ENCODE results near the gene JARID2. TPM values are rescaled to one million over a fixed set of nuclear protein-coding genes. Genes with fewer than 3 reads are reported as not detected.

JARID2 gene
- total RNA-seq, 1 experiment from 2014 or later = 21.0 TPM

DNA sequence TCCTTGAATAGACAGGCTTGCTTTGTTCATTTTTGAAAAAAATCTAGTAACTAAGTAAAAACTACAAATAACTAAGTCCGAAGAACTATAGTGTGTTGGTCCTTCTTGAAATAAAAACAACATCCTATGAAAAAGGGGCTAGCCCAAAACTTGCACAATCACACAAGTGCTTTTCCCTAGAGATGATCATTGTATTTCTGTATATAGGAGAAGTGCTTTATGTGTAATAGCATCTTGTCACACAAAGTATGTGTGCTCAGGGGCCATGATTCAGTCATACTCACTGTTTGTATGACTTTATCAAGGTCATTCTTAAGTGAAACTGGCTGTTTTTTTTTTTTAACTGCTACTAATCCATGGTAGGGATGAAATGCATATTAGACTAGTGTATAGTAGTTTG lies 237.2 kb downstream of the JARID2 start:
- ChIA-PET CTCF (interaction anchor here (0.6 kb wide), 1 partner anchor 698 kb away, joined by 3 read pairs; no protein-coding TSS in a partner anchor), POLR2A (no interaction called here)
- no peaks in the 10 kb centered on the region for H3K27me3 Mint-ChIP-seq (ENCODE audit: insufficient read depth, unreplicated experiment)
- no peak overlapping the region for H3K27ac Mint-ChIP-seq (ENCODE audit: low read depth, unreplicated experiment)
- TF ChIP-seq CTCF (IDR thresholded peaks at IDR 0.05; ENCODE audit: unreplicated experiment) = no peak
- H3K36me3 Mint-ChIP-seq (ENCODE audit: insufficient read depth, unreplicated experiment) = peaks cover 11% of the 10 kb centered on the region
- BruUV-seq (replicated peaks) = no TSS peak
- no peaks in the 10 kb centered on the region for H3K9me3 Mint-ChIP-seq (ENCODE audit: unreplicated experiment)
- no peak overlapping the region for H3K4me3 Mint-ChIP-seq (ENCODE audit: unreplicated experiment)
- H3K4me1 Mint-ChIP-seq (ENCODE audit: insufficient read depth, unreplicated experiment) = peaks cover 28% of the 10 kb centered on the region
- intact Hi-C loops (cut with micrococcal nuclease) = no loop called here
- no peak for DNase-seq (ENCODE audit: unreplicated experiment)

DNA sequence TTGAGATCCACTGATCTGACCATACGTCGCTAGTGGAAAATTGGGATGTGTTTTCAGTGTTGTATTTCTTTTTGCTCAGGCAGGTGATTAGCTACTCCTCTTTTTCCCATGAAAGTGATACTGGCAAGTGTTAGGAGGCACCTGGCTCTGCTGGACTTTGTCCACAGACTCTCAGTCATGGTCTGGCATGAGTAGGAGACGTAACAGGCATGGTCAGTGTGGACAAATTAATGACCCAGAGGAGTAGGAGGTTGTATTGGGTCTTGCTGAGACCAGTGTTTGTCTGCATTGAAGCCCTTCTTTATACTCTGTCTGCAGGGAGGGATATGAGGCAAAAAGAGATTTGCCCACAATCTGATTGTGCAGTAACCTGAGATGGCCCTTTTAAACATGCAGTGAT lies 238.3 kb downstream of the JARID2 start:
- Mint-ChIP-seq H3K4me3 (ENCODE audit: unreplicated experiment) (no peak overlapping the region), H3K27ac (ENCODE audit: low read depth, unreplicated experiment) (no peak overlapping the region), H3K9me3 (ENCODE audit: unreplicated experiment) (no peaks in the 10 kb centered on the region), H3K36me3 (ENCODE audit: insufficient read depth, unreplicated experiment) (peaks cover 21% of the 10 kb centered on the region), H3K27me3 (ENCODE audit: insufficient read depth, unreplicated experiment) (no peaks in the 10 kb centered on the region), H3K4me1 (ENCODE audit: insufficient read depth, unreplicated experiment) (peaks cover 28% of the 10 kb centered on the region)
- intact Hi-C loops (cut with micrococcal nuclease) = no loop called here
- CTCF ChIA-PET = interaction anchor here (1.1 kb wide), 1 partner anchor 139 kb away, joined by 3 read pairs; no protein-coding TSS in a partner anchor
- POLR2A ChIA-PET = no interaction called here
- TF ChIP-seq CTCF (IDR thresholded peaks at IDR 0.05; ENCODE audit: unreplicated experiment) = no peak
- no peak for DNase-seq (ENCODE audit: unreplicated experiment)
- BruUV-seq (replicated peaks) = no TSS peak

DNA sequence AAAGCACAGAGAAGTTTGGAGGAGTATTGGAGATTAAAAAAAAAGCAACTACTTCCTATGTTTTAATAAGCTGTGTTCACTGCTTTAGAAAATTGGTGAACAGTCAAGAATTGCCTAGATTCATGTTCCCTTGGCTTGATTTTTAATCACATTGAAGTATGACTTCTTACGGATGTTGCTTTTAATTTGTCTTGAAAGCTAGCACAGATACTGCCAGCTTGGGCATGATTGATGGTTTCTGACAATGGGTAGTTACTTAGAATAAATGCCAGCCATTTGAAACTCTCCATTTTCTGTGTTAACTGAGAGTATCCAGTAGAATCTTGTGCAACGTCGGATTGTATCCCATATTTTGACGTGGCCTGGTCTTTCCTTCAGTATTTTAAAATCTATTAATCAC lies 239.0 kb downstream of the JARID2 start:
- H3K4me1 Mint-ChIP-seq (ENCODE audit: insufficient read depth, unreplicated experiment) = peaks cover 23% of the 10 kb centered on the region
- no peaks in the 10 kb centered on the region for H3K9me3 Mint-ChIP-seq (ENCODE audit: unreplicated experiment)
- intact Hi-C loops (cut with micrococcal nuclease) = no loop called here
- BruUV-seq (replicated peaks) = no TSS peak
- ChIA-PET CTCF (interaction anchor here (0.7 kb wide), 1 partner anchor 1254 kb away, joined by 4 read pairs; no protein-coding TSS in a partner anchor), POLR2A (no interaction called here)
- no peak overlapping the region for H3K4me3 Mint-ChIP-seq (ENCODE audit: unreplicated experiment)
- H3K36me3 Mint-ChIP-seq (ENCODE audit: insufficient read depth, unreplicated experiment) = peaks cover 21% of the 10 kb centered on the region
- TF ChIP-seq CTCF (IDR thresholded peaks at IDR 0.05; ENCODE audit: unreplicated experiment) = no peak
- no peak for DNase-seq (ENCODE audit: unreplicated experiment)
- H3K27ac Mint-ChIP-seq (ENCODE audit: low read depth, unreplicated experiment) = no peak overlapping the region
- H3K27me3 Mint-ChIP-seq (ENCODE audit: insufficient read depth, unreplicated experiment) = no peaks in the 10 kb centered on the region

DNA sequence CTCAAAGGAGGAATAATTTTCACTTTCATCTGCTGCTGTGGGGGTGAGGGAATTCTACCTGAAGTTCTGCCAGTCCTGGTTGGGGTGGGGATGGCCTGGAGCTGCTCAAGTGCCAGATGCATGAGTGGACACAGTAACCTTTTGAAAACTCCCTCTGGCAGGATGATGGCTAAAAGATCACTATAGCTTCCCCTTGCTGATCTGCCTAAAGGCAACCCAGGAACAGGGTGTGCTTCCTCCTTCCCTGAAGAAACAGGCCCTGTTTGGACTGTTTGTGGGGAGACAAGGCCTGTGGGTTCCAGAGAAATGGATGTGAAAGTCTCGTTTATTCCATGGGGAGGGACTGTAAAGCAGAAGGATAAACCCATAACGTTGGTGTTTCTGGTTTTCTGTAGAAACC lies 240.1 kb downstream of the JARID2 start:
- POLR2A ChIA-PET = no interaction called here
- CTCF ChIA-PET = interaction anchor here (0.6 kb wide), 3 partner anchors 9 to 172 kb away, joined by 3 to 7 read pairs (median 4); no protein-coding TSS in a partner anchor
- peaks cover 21% of the 10 kb centered on the region for H3K36me3 Mint-ChIP-seq (ENCODE audit: insufficient read depth, unreplicated experiment)

More for the DNA sequence above, 240.1 kb downstream of the JARID2 start:
- DNase-seq (ENCODE audit: unreplicated experiment) = no peak
- Mint-ChIP-seq H3K4me1 (ENCODE audit: insufficient read depth, unreplicated experiment) (peaks cover 18% of the 10 kb centered on the region), H3K27ac (ENCODE audit: low read depth, unreplicated experiment) (no peak overlapping the region), H3K9me3 (ENCODE audit: unreplicated experiment) (no peaks in the 10 kb centered on the region), H3K27me3 (ENCODE audit: insufficient read depth, unreplicated experiment) (no peaks in the 10 kb centered on the region), H3K4me3 (ENCODE audit: unreplicated experiment) (no peak overlapping the region)
- no peak for TF ChIP-seq CTCF (IDR thresholded peaks at IDR 0.05; ENCODE audit: unreplicated experiment)
- intact Hi-C loops (cut with micrococcal nuclease) = no loop called here
- BruUV-seq (replicated peaks) = no TSS peak
